ENCODE data around the gene CELSR1.

Gene CELSR1

DNA sequence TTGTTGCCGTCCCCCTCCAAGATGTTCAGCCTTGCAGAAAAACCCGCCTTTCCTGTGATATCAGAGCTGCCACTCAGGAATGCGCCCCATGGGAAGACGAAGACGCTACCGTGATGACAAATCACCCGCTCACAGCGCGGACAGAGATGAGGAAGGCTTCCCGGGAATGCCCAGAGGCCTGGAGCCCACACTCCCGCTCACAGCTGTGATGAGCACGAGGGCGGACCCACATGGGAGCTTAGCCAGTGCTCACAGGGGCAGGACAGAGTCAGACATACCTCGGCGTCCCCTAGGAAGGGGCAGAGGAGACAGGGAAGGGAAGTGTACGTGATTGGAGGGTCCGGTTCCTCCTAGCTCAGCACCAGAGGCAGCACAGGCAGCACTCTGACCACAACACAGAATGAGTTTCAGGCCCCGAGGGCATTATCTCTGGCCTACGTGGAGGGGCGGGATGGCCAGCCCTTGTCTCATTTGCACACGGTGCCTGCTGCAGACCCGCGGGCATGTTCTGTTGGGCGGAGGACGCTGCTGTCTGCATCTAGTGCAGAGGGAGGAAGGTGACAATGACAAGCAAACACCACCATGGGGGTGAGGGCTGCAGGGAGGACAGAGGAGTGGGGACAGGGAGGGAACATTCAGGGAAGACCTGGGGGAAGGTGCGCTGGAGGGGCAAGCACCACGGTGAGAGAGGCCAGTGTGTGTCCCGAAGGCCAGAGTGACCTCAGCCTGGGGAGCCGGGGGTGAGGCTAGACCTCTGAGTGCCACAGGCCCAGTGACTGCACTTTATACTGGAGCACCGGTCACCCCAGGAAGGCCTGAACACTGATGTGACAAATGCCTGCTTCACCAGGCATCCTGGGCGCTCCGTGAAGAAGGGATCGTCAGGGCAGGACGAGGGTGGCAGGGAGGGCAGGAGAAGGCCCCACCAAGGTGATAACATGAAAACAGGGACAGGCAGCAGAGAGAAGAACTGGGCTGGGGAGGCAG is 79.6 kb downstream of the CELSR1 start:
- no peak for TF ChIP-seq CTCF (IDR thresholded peaks at IDR 0.05)

DNA sequence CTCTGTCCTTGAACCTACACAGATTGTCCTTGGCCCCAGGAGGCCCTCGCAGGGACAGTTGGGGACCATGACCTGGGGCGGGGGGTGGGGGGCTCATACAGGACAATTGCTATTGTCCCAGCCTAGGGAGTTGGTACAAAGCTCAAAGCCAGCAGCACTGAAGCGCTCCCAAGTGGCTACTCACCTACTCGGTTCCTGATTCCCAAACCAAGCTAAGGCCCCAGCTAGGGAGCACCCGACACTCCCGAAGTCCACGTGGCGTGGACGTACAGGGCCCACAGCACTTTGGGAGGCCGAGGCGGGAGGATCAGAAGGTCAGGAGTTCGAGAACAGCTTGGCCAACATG is 80.6 kb downstream of the CELSR1 start:
- TF ChIP-seq CTCF (IDR thresholded peaks at IDR 0.05), result no peak

GRCh38 chr22:46455446-46455845 is 82.0 kb downstream of the CELSR1 start:
- no peak for TF ChIP-seq CTCF (IDR thresholded peaks at IDR 0.05)

DNA sequence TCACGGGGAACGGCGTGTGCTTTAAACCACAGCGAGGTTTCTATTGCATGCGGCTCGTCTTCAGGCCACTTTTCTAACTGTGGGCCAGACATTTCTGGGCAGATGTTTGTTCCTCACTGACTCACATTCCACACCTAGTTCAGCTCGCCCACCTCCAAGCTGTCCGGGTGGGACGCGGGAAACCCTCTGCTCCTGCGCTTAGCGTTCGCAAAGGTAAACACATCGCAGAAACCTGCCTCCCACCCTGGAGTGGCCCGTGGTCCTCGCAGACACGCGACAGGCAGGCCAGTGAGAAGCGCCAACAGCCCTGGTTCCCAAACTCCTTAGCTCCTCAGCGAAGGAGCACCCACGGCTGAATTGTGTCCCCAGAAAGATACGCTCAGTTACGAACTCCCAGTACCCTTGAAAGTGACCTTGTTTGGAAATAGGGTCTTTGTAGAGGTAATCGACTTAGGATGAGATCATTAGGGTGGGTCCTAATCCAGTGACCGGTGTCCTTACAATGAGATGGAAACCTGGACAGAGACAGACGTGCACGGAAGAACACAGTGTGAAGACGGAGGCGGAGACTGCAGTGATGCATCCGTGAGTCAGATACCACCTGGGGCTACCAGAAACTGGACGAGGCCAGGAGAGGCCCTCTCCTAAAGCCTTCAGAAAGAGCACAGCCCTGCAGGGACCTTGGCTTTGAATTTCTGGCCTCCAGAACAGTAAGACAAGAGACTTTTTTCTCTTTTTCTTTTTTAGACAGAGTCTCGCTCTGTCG is 82.7 kb downstream of the CELSR1 start:
- no peak for TF ChIP-seq CTCF (IDR thresholded peaks at IDR 0.05)

GRCh38 chr22:46453829-46454503 is 83.5 kb downstream of the CELSR1 start:
- TF ChIP-seq CTCF (IDR thresholded peaks at IDR 0.05), result no peak

DNA sequence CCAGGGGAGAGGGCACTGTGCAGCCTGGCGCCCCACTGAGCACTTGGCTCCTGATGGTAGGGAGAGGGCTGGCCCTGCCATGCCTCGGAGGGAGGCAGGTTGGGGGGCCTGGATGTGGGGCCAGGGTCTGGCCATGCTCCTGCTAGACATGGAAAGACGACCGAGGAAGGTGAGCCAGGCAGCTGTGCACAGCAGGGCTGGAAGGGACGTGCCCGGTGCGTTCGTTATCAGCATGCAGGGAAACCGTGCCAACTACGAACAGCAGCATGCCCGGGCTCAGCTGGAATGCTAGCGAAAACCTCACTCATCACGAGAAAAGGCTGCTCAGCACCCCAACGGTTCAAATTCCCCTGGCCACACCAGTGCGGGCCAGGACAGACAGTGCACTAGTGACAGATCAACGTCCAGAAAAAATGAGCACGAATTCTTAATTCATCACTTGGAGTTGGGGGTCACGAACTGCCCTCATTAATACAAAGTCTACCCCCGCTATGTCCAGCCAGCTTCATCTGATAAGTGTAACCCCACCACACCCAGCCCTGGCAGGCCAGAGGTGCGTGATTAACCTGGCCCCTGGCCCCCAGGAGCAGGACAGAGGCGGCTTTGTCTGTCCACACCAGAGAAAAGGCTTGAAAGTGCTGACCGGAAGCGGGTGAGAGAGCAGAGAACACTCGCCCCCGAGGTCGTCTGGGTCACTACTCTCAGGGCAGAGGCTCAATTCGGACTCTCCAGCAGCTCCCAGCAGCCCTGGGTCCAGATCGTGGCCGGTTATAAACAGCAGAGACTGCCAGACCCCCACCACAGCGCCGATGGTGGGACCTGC is 84.2 kb downstream of the CELSR1 start:
- TF ChIP-seq CTCF (IDR thresholded peaks at IDR 0.05), result no peak
